NCI-H1417 treated with DMSO at 0.1 percent for 48 hours (cell line): Measurements from ENCODE around the gene ZCCHC18.
A peak's percentile ranks its signal among the peaks of the same experiment; 100 is the strongest.

Experiments
- DNase-seq: peaks from one replicate; lab custom pipeline; 2025; lab: John Stamatoyannopoulos, UW

Gene ZCCHC18

DNA sequence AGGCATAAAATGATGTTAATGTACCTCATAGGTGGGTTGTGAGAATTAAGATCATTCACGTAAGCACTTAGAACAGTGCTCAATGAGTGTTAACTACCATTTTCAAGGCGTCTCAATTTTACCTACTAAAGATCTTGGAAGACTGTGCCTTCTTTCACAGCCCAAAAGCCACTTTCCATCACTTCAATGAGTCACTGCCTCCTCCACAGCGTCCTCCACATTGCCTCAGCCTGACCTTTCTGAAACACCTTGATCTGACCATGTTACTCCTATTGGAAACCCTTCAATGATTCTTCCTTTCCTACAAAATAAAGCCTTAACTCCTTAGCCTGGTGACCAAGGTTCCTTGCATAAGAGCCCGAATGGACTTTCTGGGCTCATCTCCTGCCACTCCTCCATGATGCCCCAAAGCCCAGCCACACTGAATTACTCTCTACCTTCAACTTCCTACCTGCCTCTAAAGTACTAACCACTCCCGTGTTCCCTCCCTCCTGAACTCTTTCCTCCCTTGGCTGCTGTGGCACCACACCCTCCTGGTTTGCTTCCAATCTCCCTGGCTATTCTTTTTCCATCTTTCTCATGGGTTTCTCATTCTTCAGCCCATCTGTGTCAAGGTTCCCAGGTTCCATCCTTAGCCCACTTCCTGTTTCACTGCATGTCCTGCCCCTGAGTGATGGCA, 22.4 kb downstream of the ZCCHC18 start:
- DNase-seq: no peak

DNA sequence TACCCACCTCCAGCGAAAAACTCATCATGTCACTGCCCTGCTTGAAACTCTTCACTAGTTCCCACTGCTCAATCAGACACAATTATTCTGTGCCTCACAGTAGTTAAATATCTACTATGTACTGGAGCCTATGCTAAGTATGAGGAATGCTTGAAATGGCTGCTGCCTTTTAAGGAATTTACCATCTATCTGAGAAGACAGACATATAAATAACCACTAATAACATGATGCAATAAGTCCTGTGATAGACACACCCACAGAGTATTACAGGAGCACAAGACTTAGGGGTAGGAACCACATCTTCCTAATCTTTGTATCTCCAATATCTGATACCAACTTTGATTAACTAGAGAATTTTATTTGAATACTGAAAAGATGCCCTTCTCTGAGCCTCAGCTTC, 23.4 kb downstream of the ZCCHC18 start:
- no peak for DNase-seq

DNA sequence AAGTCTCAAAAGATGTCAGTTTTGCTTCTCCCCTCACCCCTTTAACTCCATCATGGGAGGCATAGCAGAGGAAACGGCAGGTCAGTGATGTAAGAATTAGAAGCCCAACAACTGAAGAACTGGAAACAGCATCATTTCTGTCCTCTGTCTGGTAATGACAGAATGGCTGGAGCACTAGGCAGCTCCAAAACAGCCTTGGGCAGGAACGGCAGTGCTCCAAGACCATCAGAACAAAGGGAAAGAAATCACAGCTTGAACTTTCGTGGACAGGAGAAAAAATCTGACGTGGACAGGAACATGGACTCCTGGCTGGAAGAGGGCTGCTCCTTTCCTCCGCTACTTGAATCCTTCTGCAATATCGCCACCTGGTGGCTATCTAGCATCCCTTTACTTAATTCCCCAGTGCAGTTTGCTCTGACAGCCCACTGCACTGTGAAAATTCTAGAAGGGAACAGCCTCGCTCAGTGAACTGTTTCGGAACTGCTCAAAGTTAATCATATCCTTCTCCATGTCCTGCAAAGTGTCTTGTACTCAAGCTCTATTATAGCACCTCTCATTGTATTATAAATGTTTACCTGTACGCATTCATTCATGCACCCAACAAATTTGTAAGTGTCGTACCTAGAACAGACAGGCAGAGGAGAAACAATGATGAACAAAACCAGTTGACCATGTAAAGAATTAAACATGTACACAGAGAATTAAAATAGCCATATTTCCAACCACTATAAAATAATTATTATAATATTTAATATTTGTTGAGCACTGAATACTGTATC, 24.1 kb downstream of the ZCCHC18 start:
- peak; percentile 20 for DNase-seq

DNA sequence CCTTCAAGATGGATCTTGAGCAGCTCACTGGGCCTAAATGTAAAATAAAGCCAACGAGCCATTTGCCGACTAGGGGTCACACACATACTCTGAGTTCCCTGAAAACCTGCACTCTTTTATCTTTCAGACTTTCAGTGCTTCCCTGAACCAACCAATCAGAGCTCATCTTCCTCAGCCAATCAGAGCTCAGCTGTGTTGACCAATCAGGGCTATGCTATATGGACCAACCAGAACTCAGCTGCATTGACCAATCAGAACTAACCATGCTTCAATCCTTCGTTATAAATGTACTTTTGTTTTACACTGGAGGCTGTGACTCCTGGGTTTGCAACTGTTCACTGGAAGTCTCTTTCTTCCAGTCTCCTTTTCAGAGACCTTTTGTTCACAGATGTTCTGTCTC, 25.2 kb downstream of the ZCCHC18 start:
- DNase-seq: no peak

DNA sequence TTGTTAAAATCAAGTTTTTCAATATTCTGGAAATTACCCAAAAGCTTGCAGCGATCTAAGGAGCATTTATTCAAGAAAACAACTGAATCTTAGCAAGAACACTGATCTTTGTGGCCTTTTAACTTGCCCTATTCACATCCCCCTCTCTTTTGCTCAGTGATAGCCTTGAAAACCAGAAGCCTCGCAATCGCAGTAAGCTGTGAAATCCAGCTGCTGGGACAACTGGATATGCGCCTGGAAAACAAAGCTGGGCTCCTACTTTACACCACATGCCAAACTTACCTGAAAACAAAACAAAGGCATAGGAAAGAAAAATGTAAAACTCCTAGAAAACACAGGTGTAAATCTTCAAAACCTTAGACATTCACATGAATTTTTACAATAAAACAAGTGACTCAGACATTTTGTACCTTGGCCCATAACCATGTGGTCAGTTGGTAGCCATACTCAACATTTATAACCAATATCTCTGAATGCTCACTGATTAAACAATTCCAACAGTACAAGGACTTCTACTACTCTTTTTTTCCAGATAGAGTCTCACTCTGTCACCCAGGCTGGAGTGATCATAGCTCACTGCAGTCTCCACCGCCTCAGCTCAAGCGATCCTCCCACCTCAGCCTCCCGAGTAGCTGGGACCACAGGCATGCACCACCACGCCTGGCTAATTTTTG, 28.9 kb downstream of the ZCCHC18 start:
- no peak for DNase-seq

DNA sequence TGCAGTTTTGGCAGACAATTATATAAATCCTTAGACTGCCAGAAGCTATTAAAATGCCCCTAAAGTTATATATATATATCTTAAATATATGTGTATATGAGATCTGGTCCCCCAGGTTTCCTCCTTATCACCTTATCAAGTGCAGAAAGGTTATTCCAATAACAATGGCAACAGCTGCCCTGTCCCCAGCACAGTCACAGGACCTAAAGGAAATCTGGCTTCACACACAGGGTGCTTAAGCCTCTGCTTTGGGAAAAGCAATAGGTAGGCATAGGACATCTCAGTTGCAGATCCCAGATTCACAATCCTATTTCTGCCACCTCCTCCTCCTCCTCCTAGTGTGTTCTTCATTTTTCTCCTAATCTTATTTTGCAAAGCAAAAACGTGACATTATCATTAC, 38.7 kb downstream of the ZCCHC18 start:
- no peak for DNase-seq

DNA sequence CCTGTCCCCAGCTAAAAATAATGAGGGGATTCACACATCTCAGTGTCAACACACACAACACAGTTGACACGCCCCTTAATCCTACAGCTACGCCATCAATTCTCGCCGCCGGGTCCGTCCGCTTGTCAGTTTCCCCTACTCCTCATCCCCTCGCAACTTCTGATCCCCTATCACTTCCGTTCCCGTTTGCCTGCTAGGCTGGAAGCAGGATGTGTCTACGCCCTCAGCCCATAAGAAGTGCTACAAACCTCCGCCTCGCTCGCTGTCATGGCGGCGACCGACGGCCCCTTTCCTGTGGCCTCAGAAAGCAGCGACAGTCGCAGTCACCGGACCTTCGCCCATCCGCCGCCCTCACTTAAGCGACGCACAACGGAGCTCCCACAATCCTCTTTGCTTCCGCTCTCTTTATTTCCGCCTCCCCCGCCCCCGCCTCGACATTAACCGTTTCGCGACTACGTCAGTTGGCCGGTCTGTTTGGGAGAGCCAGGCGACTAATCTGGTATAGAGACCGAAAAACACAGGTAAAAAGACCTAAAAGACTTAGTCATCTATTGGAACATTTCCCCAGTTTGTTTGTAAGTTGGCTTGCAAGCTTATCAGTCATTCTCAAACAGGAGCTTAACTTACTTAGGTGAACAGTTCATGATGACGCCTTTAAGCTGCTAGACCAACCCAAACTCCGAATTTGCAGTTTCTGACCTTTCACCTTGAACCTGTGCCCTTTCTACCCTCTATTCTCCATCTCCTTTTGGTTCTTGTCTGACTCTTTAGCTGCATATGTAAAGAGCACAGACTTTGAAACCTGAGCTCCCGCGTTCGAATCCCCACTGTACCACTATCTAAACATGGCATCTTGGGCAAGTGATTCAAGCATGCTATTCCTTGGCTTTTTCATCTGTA, 44.6 kb downstream of the ZCCHC18 start, which contains the start of gene SLC25A53:
SLC25A53 (minus strand) TSS at position 380 of the 900 bp plus-strand sequence. CDS start 51,752 bp downstream, outside the sequence.
- DNase-seq: peak; percentile 84
